SH-SY5Y (cell line): ENCODE data around the gene RAB27A.

Experiments
- GATA2 ChIP-seq: IDR thresholded peaks from 2 replicates; pipeline ENCODE4 v1.6.1; 2011; ENCODE audit warnings: mild to moderate bottlenecking, low read depth, low read length
- GATA3 ChIP-seq: IDR thresholded peaks from 2 replicates; pipeline ENCODE4 v1.6.1; 2011; ENCODE audit warnings: low read depth, mild to moderate bottlenecking, low read length, moderate library complexity

DNA sequence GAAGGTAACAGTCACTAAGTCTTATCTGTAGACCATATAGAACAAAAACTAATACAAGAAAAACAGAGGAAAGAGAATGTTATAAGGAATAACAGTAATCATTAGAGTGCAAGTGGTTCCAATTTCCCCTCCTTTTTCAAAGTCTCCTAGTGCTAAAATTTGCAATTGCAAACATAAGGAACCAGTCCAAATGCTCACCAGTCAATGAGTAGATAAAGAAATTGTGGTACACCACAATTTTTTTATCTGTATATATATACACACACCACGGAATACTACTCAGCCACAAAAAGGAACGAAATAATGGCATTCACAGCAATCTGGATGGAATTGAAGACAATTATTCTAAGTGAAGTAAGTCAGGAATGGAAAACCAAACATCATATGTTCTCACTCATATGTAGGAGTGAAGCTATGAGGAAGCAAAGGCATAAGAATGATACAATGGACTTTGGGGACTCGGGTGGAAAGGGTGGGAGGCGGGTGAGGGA is 54.0 kb downstream of the RAB27A start:
- TF ChIP-seq GATA3: no peak
- TF ChIP-seq GATA2: no peak
